Panc1 (cell line): Measurements from ENCODE around the gene TFB1M. TPM values are rescaled to one million over a fixed set of nuclear protein-coding genes. Genes with fewer than 3 reads are reported as not detected.

Source experiments
- ATAC-seq: fragments of 200-7000 bp; cut with Tn5 transposase; 2 replicates; pipeline ENCODE4 v1.9.1; 2020; ENCODE audit warnings: mild to moderate bottlenecking, moderate library complexity
- BruUV-seq: library from RNA; stranded (reverse); fragments of 400-500 nt; replicated peaks from 2 replicates; lab custom pipeline; 2021; lab: Mats Ljungman, UMichigan
- CTCF ChIA-PET: fragments of 300-600 bp; sonication (Branson Sonifier 250); formaldehyde crosslinking; loops from one replicate; lab custom pipeline; 2022; ENCODE audit warnings: antibody characterized with exemption; lab: Charles Lee
- POLR2A ChIA-PET: fragments of 300-600 bp; sonication (Branson Sonifier 250); formaldehyde crosslinking; loops from one replicate; lab custom pipeline; 2022; ENCODE audit warnings: antibody characterized with exemption; lab: Charles Lee
- DNase-seq: peaks from one replicate; pipeline ENCODE4 v3.0.0-alpha.2; 2010; ENCODE audit warnings: low read depth, low spot score
- H3K27ac ChIP-seq: 2 replicates; pipeline ENCODE4 v1.5.1; 2011; ENCODE audit warnings: mild to moderate bottlenecking, low read length, inconsistent platforms
- H3K27me3 ChIP-seq: fragments of 200-500 bp; sonication (Bioruptor generic); 2 replicates; pipeline ENCODE4 v1.6.0; 2014; ENCODE audit warnings: low read length, inconsistent platforms; ENCODE audit not compliant: control insufficient read depth, insufficient read depth
- H3K36me3 ChIP-seq: fragments of 200-500 bp; sonication (Bioruptor generic); 2 replicates; pipeline ENCODE4 v1.5.1; 2014; ENCODE audit warnings: inconsistent platforms, mild to moderate bottlenecking, low read length, moderate library complexity; ENCODE audit not compliant: control insufficient read depth, insufficient read depth
- H3K4me1 ChIP-seq: 2 replicates; pipeline ENCODE4 v1.5.1; 2011; ENCODE audit warnings: inconsistent platforms, mild to moderate bottlenecking, low read length, moderate library complexity; ENCODE audit not compliant: control insufficient read depth, insufficient read depth
- H3K4me3 ChIP-seq, 2 experiments: 2 replicates each; pipeline ENCODE4 v1.5.1; 2011 to 2012; ENCODE audit warnings: low read depth in 2 of 2, low read length in 2 of 2, mild to moderate bottlenecking in 2 of 2, inconsistent platforms in 1 of 2, moderate library complexity in 1 of 2
- H3K9me3 ChIP-seq: fragments of 200-500 bp; sonication (Bioruptor generic); 2 replicates; pipeline ENCODE4 v1.5.1; 2014; ENCODE audit warnings: low read depth, mild to moderate bottlenecking, inconsistent platforms, low read length, moderate library complexity; ENCODE audit not compliant: control insufficient read depth, insufficient read depth
- POLR2AphosphoS5 ChIP-seq: IDR thresholded peaks from 2 replicates; pipeline ENCODE4 v1.6.1; 2012; ENCODE audit warnings: mild to moderate bottlenecking, low read depth, low read length, moderate library complexity
- SIN3A ChIP-seq: IDR thresholded peaks from 2 replicates; pipeline ENCODE4 v1.6.1; 2012; ENCODE audit warnings: low read depth, mild to moderate bottlenecking, low read length, moderate library complexity, borderline replicate concordance; ENCODE audit not compliant: insufficient read depth
- TCF7L2 ChIP-seq: IDR thresholded peaks from 2 replicates; pipeline ENCODE4 v1.6.1; 2011; ENCODE audit warnings: mild to moderate bottlenecking, low read depth, low read length, inconsistent platforms
- in situ Hi-C: cut with HindIII; loops from 2 replicates; pipeline ENCODE4 v1.10.0; 2016; ENCODE audit warnings: low sequenced_read_pairs, low pct_unique_long_range_greater_than_20kb
- intact Hi-C: fragments of 100-400 bp; cut with micrococcal nuclease; formaldehyde crosslinking; loops from one replicate; pipeline ENCODE4 v1.10.0; 2022; ENCODE audit not compliant: unreplicated experiment
- total RNA-seq: library from RNA; stranded (reverse); gene quantifications from one replicate; pipeline ENCODE4 v1.2.1, GENCODE V29; 2021; ENCODE audit not compliant: unreplicated experiment
- TF ChIP-seq, protein P1 (sequence below), 2 experiments: IDR thresholded peaks; 2 replicates each; pipeline ENCODE4 v1.6.1; 2011 to 2012; ENCODE audit warnings: low read depth in 2 of 2, control low read depth in 1 of 2, low read length in 1 of 2, mild to moderate bottlenecking in 1 of 2, moderate library complexity in 1 of 2; ENCODE audit not compliant: insufficient read depth in 1 of 2
- TF ChIP-seq, protein P2 (sequence below): fragments of 450-650 bp; IDR thresholded peaks from 2 replicates; pipeline ENCODE4 v1.5.1; 2017; ENCODE audit warnings: mild to moderate bottlenecking

TFB1M gene
- total RNA-seq, 1 experiment from 2014 or later: 32.0 TPM

DNA sequence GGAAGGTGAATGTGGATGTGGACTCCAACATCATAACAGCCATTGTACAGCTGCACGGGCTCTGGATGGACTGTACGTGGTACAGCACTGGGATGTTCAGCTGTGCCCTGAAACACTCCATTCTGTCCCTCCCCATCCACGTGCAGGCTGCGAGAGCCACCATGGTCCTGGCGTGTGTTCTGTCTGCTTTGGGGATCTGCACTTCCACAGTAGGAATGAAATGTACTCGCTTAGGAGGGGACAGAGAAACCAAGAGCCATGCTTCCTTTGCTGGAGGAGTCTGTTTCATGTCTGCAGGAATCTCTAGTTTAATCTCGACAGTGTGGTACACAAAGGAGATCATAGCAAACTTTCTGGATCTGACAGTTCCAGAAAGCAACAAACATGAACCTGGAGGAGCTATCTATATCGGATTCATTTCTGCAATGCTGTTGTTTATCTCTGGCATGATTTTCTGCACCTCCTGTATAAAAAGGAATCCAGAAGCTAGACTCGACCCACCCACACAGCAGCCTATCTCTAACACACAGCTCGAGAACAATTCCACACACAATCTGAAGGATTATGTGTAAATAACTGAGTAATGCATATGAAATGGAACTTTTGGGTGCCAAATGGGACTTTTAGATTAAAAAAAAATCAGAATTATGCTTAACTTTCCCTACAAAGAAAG lies 38.3 kb downstream of the TFB1M start:
- H3K4me1 ChIP-seq: no peaks in the 10 kb centered on the region
- in situ Hi-C loops (no loop called here), intact Hi-C loops (no loop called here)
- POLR2A ChIA-PET: no interaction called here
- peaks cover 11% of the 10 kb centered on the region for H3K36me3 ChIP-seq
- H3K27me3 ChIP-seq: no peaks in the 10 kb centered on the region
- H3K9me3 ChIP-seq: no peaks in the 10 kb centered on the region
- no peak overlapping the region for H3K27ac ChIP-seq
- no peak overlapping the region for H3K4me3 ChIP-seq
- TF ChIP-seq TCF7L2 (no peak), SIN3A (no peak)
- TF ChIP-seq, protein P1, sequence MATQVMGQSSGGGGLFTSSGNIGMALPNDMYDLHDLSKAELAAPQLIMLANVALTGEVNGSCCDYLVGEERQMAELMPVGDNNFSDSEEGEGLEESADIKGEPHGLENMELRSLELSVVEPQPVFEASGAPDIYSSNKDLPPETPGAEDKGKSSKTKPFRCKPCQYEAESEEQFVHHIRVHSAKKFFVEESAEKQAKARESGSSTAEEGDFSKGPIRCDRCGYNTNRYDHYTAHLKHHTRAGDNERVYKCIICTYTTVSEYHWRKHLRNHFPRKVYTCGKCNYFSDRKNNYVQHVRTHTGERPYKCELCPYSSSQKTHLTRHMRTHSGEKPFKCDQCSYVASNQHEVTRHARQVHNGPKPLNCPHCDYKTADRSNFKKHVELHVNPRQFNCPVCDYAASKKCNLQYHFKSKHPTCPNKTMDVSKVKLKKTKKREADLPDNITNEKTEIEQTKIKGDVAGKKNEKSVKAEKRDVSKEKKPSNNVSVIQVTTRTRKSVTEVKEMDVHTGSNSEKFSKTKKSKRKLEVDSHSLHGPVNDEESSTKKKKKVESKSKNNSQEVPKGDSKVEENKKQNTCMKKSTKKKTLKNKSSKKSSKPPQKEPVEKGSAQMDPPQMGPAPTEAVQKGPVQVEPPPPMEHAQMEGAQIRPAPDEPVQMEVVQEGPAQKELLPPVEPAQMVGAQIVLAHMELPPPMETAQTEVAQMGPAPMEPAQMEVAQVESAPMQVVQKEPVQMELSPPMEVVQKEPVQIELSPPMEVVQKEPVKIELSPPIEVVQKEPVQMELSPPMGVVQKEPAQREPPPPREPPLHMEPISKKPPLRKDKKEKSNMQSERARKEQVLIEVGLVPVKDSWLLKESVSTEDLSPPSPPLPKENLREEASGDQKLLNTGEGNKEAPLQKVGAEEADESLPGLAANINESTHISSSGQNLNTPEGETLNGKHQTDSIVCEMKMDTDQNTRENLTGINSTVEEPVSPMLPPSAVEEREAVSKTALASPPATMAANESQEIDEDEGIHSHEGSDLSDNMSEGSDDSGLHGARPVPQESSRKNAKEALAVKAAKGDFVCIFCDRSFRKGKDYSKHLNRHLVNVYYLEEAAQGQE (IDR thresholded peaks at IDR 0.05; ENCODE audit: insufficient read depth in 1 of 2, low read depth in 2 of 2, low read length in 1 of 2): no peak
- CTCF ChIA-PET: no interaction called here
- BruUV-seq: no TSS peak
- ATAC-seq: no peak; the same call in 1 of the 2 replicates
- DNase-seq: no peak

DNA sequence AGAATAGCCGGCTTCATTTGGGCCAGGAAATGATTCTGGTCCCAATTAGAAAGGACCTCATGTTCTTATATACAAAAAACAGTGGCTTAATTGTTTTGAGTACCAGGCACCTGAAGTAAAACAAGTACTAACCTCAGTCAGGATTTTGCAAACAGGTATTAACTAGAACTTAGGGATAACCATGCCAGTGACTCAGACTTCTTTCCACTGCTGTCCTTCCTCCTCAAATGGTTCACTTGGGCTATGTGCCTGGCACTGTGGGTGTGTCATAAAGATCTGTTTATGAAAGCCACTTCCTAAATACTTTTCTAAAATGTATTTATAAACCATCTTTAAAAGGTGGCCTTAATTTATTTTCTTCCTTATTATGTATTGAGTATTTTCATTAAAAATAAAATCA lies 39.8 kb downstream of the TFB1M start:
- Histone ChIP-seq H3K9me3 (no peaks in the 10 kb centered on the region), H3K4me1 (no peaks in the 10 kb centered on the region), H3K27me3 (no peaks in the 10 kb centered on the region), H3K4me3 (no peak overlapping the region), H3K27ac (no peak overlapping the region), H3K36me3 (peaks cover 11% of the 10 kb centered on the region)
- BruUV-seq: no TSS peak
- in situ Hi-C loops (no loop called here), intact Hi-C loops (no loop called here)
- ATAC-seq (no peak), DNase-seq (no peak)
- TF ChIP-seq POLR2AphosphoS5: no peak
- TF ChIP-seq, protein P2, sequence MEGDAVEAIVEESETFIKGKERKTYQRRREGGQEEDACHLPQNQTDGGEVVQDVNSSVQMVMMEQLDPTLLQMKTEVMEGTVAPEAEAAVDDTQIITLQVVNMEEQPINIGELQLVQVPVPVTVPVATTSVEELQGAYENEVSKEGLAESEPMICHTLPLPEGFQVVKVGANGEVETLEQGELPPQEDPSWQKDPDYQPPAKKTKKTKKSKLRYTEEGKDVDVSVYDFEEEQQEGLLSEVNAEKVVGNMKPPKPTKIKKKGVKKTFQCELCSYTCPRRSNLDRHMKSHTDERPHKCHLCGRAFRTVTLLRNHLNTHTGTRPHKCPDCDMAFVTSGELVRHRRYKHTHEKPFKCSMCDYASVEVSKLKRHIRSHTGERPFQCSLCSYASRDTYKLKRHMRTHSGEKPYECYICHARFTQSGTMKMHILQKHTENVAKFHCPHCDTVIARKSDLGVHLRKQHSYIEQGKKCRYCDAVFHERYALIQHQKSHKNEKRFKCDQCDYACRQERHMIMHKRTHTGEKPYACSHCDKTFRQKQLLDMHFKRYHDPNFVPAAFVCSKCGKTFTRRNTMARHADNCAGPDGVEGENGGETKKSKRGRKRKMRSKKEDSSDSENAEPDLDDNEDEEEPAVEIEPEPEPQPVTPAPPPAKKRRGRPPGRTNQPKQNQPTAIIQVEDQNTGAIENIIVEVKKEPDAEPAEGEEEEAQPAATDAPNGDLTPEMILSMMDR: no peak
- no peak for TF ChIP-seq SIN3A
- TF ChIP-seq TCF7L2: no peak
- TF ChIP-seq, protein P1 (IDR thresholded peaks at IDR 0.05; ENCODE audit: insufficient read depth in 1 of 2, low read depth in 2 of 2, low read length in 1 of 2): no peak
- POLR2A ChIA-PET: no interaction called here
- CTCF ChIA-PET: no interaction called here
